ENCODE results near the gene SLC27A3. TPM values are rescaled to one million over a fixed set of nuclear protein-coding genes. Genes with fewer than 3 reads are reported as not detected.

Gene SLC27A3, protein sequence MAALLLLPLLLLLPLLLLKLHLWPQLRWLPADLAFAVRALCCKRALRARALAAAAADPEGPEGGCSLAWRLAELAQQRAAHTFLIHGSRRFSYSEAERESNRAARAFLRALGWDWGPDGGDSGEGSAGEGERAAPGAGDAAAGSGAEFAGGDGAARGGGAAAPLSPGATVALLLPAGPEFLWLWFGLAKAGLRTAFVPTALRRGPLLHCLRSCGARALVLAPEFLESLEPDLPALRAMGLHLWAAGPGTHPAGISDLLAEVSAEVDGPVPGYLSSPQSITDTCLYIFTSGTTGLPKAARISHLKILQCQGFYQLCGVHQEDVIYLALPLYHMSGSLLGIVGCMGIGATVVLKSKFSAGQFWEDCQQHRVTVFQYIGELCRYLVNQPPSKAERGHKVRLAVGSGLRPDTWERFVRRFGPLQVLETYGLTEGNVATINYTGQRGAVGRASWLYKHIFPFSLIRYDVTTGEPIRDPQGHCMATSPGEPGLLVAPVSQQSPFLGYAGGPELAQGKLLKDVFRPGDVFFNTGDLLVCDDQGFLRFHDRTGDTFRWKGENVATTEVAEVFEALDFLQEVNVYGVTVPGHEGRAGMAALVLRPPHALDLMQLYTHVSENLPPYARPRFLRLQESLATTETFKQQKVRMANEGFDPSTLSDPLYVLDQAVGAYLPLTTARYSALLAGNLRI
- 76.8 TPM for total RNA-seq (2013)
- polyA plus RNA-seq: 100 to 1,000 TPM in 2 of 3 donors, 10 to 100 TPM in 1; 84.5 to 123 (median 118) TPM
- 58.3 and 87.4 TPM in 2 replicates for polyA minus RNA-seq
- total RNA-seq: 3.6 to 26.8 (median 22.3) reads per million in 11 experiments

DNA sequence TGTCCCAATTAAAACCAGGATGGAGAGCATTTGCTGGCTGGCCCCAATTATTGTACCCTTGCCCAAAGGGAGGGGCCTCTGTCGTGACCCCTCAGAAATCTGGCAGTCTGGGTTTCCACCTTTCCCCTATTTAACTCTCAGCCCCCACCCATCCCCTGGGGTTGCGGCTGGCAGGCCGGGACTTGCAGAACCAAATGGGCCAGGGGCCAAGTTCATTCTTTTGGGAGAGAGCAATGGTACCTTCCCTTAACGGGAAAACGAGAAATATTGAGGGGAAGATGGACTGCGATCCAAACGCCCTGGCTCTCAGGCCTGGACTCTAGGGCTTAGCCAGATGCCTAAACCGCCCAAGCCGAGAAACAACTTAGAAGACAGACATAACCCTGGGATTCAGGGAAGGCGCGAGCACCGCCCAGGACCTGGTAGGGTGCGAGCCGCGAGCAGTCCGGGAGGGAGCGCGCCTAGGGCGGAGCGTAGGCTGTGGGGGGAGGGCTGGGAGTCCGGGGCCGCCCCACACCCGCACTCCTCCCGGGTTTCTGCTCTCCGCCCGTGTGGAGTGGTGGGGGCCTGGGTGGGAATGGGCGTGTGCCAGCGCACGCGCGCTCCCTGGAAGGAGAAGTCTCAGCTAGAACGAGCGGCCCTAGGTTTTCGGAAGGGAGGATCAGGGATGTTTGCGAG lies at the start of gene SLC27A3:
Gene SLC27A3, plus strand, starts transcription at position 628 of the 678 bp plus-strand sequence. CDS start 91 bp downstream, outside the sequence.
- Mint-ChIP-seq H3K9me3 (no peaks in the 10 kb centered on the region), H3K27me3 (ENCODE audit: low read depth in 3 of 3) (peaks cover 0 to 5% (median 0%) of the 10 kb centered on the region in 3 donors), H3K4me1 (peaks cover 63% of the 10 kb centered on the region), H3K27ac (peak within 1 kb of the TSS; percentile 96 to 99 (median 97)), H3K36me3 (peaks cover 50 to 61% of the 10 kb centered on the region in 2 donors), H3K4me3 (peak within 1 kb of the TSS; percentile 83 to 91)
- peak within 1 kb of the TSS; percentile 57 to 93 (median 72) for H3K4me3 ChIP-seq (replicated peaks in 1 of 3; ENCODE audit: low read depth in 2 of 3, low read length in 3 of 3)
- H3K27me3 ChIP-seq (ENCODE audit: control insufficient read depth in 2 of 2, insufficient read depth in 2 of 2, low read length in 2 of 2): no peaks in the 10 kb centered on the region
- TF ChIP-seq, protein P1, sequence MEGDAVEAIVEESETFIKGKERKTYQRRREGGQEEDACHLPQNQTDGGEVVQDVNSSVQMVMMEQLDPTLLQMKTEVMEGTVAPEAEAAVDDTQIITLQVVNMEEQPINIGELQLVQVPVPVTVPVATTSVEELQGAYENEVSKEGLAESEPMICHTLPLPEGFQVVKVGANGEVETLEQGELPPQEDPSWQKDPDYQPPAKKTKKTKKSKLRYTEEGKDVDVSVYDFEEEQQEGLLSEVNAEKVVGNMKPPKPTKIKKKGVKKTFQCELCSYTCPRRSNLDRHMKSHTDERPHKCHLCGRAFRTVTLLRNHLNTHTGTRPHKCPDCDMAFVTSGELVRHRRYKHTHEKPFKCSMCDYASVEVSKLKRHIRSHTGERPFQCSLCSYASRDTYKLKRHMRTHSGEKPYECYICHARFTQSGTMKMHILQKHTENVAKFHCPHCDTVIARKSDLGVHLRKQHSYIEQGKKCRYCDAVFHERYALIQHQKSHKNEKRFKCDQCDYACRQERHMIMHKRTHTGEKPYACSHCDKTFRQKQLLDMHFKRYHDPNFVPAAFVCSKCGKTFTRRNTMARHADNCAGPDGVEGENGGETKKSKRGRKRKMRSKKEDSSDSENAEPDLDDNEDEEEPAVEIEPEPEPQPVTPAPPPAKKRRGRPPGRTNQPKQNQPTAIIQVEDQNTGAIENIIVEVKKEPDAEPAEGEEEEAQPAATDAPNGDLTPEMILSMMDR (IDR thresholded peaks at IDR 0.05): no peak
- H3K27ac ChIP-seq (ENCODE audit: low read depth in 1 of 2, low read length in 2 of 2): peak within 1 kb of the TSS; percentile 92 to 93
- H2AFZ ChIP-seq (ENCODE audit: insufficient read depth, low read depth, low read length, poor library complexity, severe bottlenecking): peak within 1 kb of the TSS; percentile 90
- peaks cover 35% of the 10 kb centered on the region for H4K20me1 ChIP-seq (ENCODE audit: insufficient read depth, low read length)
- H3K79me2 ChIP-seq (ENCODE audit: insufficient read depth, low read length): peaks cover 30% of the 10 kb centered on the region
- WGBS (ENCODE audit: insufficient coverage): 12% methylated on average over 28 of the region's 35 CpGs
- intact Hi-C loops (cut with micrococcal nuclease): loop anchor here (1.0 to 2.0 kb wide), 2 partner anchors 8 to 14 kb away; no protein-coding TSS in a partner anchor
- peaks cover 60 to 62% of the 10 kb centered on the region in 2 donors for H3K4me1 ChIP-seq (ENCODE audit: control insufficient read depth in 1 of 2, insufficient read depth in 2 of 2, low read length in 2 of 2)
- DNase-seq: no peak
- peak within 1 kb of the TSS; percentile 96 for H3K4me2 ChIP-seq (replicated peaks; ENCODE audit: extremely low read depth, low read length, poor library complexity, severe bottlenecking)
- H3K9me3 ChIP-seq (replicated peaks in 1 of 2; ENCODE audit: control insufficient read depth in 1 of 2, insufficient read depth in 1 of 2, low read length in 2 of 2): no peaks in the 10 kb centered on the region
- H3K9ac ChIP-seq (ENCODE audit: insufficient read depth, low read length, poor library complexity, severe bottlenecking): peak within 1 kb of the TSS; percentile 82
- peaks cover 43 to 54% of the 10 kb centered on the region in 2 donors for H3K36me3 ChIP-seq (replicated peaks in 1 of 2; ENCODE audit: control insufficient read depth in 1 of 2, insufficient read depth in 2 of 2, low read length in 2 of 2)
